T-cell (primary cell): Measurements from ENCODE around the gene HOXD4. TPM values are rescaled to one million over a fixed set of nuclear protein-coding genes. Genes with fewer than 3 reads are reported as not detected.

Source experiments
- ATAC-seq, 4 experiments: fragments of 200-7000 bp in 3 of 4; fragments of 150-1000 bp in 1 of 4; cut with Tn5 transposase; replicated peaks in 1 of 4; 1 replicate in 3 of 4; 2 replicates in 1 of 4; pipeline ENCODE4 v1.10.0; 2021; ENCODE audit warnings: moderate library complexity in 3 of 4, mild to moderate bottlenecking in 2 of 4, moderate number of reproducible peaks in 1 of 4
- CTCF ChIA-PET, 2 donors: fragments of 300-600 bp; sonication (Branson Sonifier 250); formaldehyde crosslinking; loops; one replicate each; lab custom pipeline; 2022; ENCODE audit warnings: antibody characterized with exemption in 2 of 2; lab: Charles Lee
- POLR2A ChIA-PET, 2 donors: fragments of 300-600 bp; sonication (Branson Sonifier 250); formaldehyde crosslinking; loops; one replicate each; lab custom pipeline; 2022; ENCODE audit warnings: antibody characterized with exemption in 2 of 2; lab: Charles Lee
- DNase-seq, 35 experiments: peaks; one replicate each; pipeline versions ENCODE4 v3.0.0 to v3.0.0-alpha.2; 2013 to 2023
- H3K27ac ChIP-seq: one replicate; pipeline ENCODE4 v1.5.1; 2013; ENCODE audit warnings: low read length
- H3K27me3 ChIP-seq, 2 experiments: replicated peaks in 1 of 2; 1 replicate in 1 of 2; 2 replicates in 1 of 2; pipeline versions ENCODE4 v1.6.1 to v1.7.0; 2013; ENCODE audit warnings: low read length in 1 of 2, mixed read lengths in 1 of 2; ENCODE audit not compliant: control insufficient read depth in 2 of 2, insufficient read depth in 2 of 2; ENCODE audit errors: extremely low read depth in 1 of 2
- H3K36me3 ChIP-seq, 2 donors: 1 replicate in 1 of 2; 2 replicates in 1 of 2; pipeline versions ENCODE4 v1.6.1 to v1.7.0; 2013; ENCODE audit warnings: low read length in 1 of 2; ENCODE audit not compliant: control insufficient read depth in 2 of 2, insufficient read depth in 1 of 2; ENCODE audit errors: extremely low read depth in 1 of 2
- H3K4me1 ChIP-seq, 2 experiments: 1 replicate in 1 of 2; 2 replicates in 1 of 2; pipeline versions ENCODE4 v1.6.1 to v1.7.0; 2013; ENCODE audit warnings: low read length in 2 of 2, mixed read lengths in 1 of 2; ENCODE audit not compliant: insufficient read depth in 2 of 2, control insufficient read depth in 1 of 2; ENCODE audit errors: extremely low read depth in 1 of 2
- H3K4me3 ChIP-seq, 2 donors: 1 replicate in 1 of 2; 2 replicates in 1 of 2; pipeline versions ENCODE4 v1.5.1 to v1.7.0; 2013; ENCODE audit warnings: mild to moderate bottlenecking in 2 of 2, low read length in 1 of 2, moderate library complexity in 1 of 2; ENCODE audit not compliant: control insufficient read depth in 1 of 2; ENCODE audit errors: extremely low read depth in 1 of 2
- H3K9me3 ChIP-seq: 2 replicates; pipeline ENCODE4 v1.7.0; 2013
- H3K27ac Mint-ChIP-seq, 2 donors: one replicate each; pipeline ENCODE4 v1.8.0; 2020 to 2021; ENCODE audit warnings: mild to moderate bottlenecking in 2 of 2, mixed read lengths in 2 of 2
- H3K27me3 Mint-ChIP-seq, 2 donors: one replicate each; pipeline ENCODE4 v1.8.0; 2021 to 2022; ENCODE audit warnings: mixed read lengths in 2 of 2
- H3K36me3 Mint-ChIP-seq: one replicate; pipeline ENCODE4 v1.8.0; 2021; ENCODE audit warnings: mixed read lengths
- H3K4me1 Mint-ChIP-seq, 3 donors: one replicate each; pipeline ENCODE4 v1.8.0; 2020 to 2022; ENCODE audit warnings: mixed read lengths in 3 of 3, mild to moderate bottlenecking in 1 of 3
- H3K4me3 Mint-ChIP-seq, 3 donors: one replicate each; pipeline ENCODE4 v1.8.0; 2020 to 2022; ENCODE audit warnings: mild to moderate bottlenecking in 3 of 3, mixed read lengths in 3 of 3, moderate library complexity in 3 of 3
- H3K9me3 Mint-ChIP-seq, 3 donors: one replicate each; pipeline ENCODE4 v1.8.0; 2020 to 2022; ENCODE audit warnings: mixed read lengths in 3 of 3
- WGBS: methylation state at CpG from one replicate; pipeline ENCODE4 v1.1.5; 2013; ENCODE audit warnings: missing lambda C conversion rate; ENCODE audit not compliant: insufficient coverage; 5-methylcytosine and 5-hydroxymethylcytosine counted together
- total RNA-seq, 35 experiments: library from RNA in 6 of 35; stranded (reverse) in 6 of 35; fragments of 120-200 nt in 1 of 35; gene quantifications; one replicate each; pipeline versions ENCODE4 v1.2.1 to v1.2.4 and lab custom pipeline; 2013 to 2026

Gene HOXD4
- total RNA-seq, 5 donors from 2014 or later (not counting 1 experiment from before 2014, with no cell fraction given), result not detected

- peaks cover 76 to 85% of the 10 kb centered on the region in 2 donors for H3K27me3 Mint-ChIP-seq
- Histone ChIP-seq H3K27ac (no peak overlapping the region), H3K27me3 (peaks cover 55 to 77% of the 10 kb centered on the region in 2 experiments), H3K4me3 (no peak overlapping the region), H3K4me1 (peaks cover 11 to 37% of the 10 kb centered on the region in 2 experiments), H3K36me3 (no peaks in the 10 kb centered on the region), H3K9me3 (peaks cover 6% of the 10 kb centered on the region)
- POLR2A ChIA-PET, result no interaction called here
- no peaks in the 10 kb centered on the region for H3K36me3 Mint-ChIP-seq
- H3K27ac Mint-ChIP-seq, result no peak overlapping the region
- no peak for DNase-seq
- ATAC-seq, result no peak
- no peak overlapping the region for H3K4me3 Mint-ChIP-seq
- peaks cover 30 to 47% (median 46%) of the 10 kb centered on the region in 3 donors for H3K4me1 Mint-ChIP-seq
- WGBS, result 48% methylated on average over 3 of the region's 4 CpGs
- CTCF ChIA-PET, result interaction anchor here (0.8 to 1.6 kb wide), 3 partner anchors 10 to 321 kb away, joined by 3 to 4 read pairs (median 4); no protein-coding TSS in a partner anchor
- peaks cover 0 to 5% (median 4%) of the 10 kb centered on the region in 3 donors for H3K9me3 Mint-ChIP-seq
Observed at GRCh38 chr2:176134035-176134434, 17.3 kb upstream of the HOXD4 start.

GRCh38 chr2:176135035-176135440 lies 16.3 kb upstream of the HOXD4 start:
- POLR2A ChIA-PET, result no interaction called here
- DNase-seq (no peak), ATAC-seq (no peak)
- no peak overlapping the region for H3K27ac Mint-ChIP-seq
- Histone ChIP-seq H3K9me3 (peaks cover 6% of the 10 kb centered on the region), H3K27me3 (peaks cover 58 to 78% of the 10 kb centered on the region in 2 experiments), H3K36me3 (no peaks in the 10 kb centered on the region), H3K4me3 (no peak overlapping the region), H3K4me1 (peaks cover 9 to 40% of the 10 kb centered on the region in 2 experiments), H3K27ac (no peak overlapping the region)
- peaks cover 0 to 9% (median 4%) of the 10 kb centered on the region in 3 donors for H3K9me3 Mint-ChIP-seq
- CTCF ChIA-PET, result no interaction called here
- H3K36me3 Mint-ChIP-seq, result no peaks in the 10 kb centered on the region
- peaks cover 31 to 51% (median 50%) of the 10 kb centered on the region in 3 donors for H3K4me1 Mint-ChIP-seq
- H3K4me3 Mint-ChIP-seq, result peak overlapping the region in 1 of 3 donors; percentile 69
- peaks cover 84 to 89% of the 10 kb centered on the region in 2 donors for H3K27me3 Mint-ChIP-seq

- ChIA-PET CTCF (interaction anchor here in 1 of 2 donors (0.6 kb wide), 2 partner anchors 57 to 1631 kb away, joined by 3 read pairs; no protein-coding TSS in a partner anchor), POLR2A (no interaction called here)
- H3K27me3 Mint-ChIP-seq, result peaks cover 80 to 91% of the 10 kb centered on the region in 2 donors
Observed at GRCh38 chr2:176136374-176137251, 14.7 kb upstream of the HOXD4 start.

GRCh38 chr2:176137252-176137580 lies 14.1 kb upstream of the HOXD4 start:
- Mint-ChIP-seq H3K4me3 (peak overlapping the region in 1 of 3 donors; percentile 69), H3K27me3 (peaks cover 84 to 92% of the 10 kb centered on the region in 2 donors), H3K9me3 (peaks cover 0 to 9% (median 4%) of the 10 kb centered on the region in 3 donors), H3K27ac (no peak overlapping the region), H3K4me1 (peaks cover 33 to 49% (median 46%) of the 10 kb centered on the region in 3 donors), H3K36me3 (no peaks in the 10 kb centered on the region)
- peaks cover 53 to 82% of the 10 kb centered on the region in 2 experiments for H3K27me3 ChIP-seq
- peaks cover 7 to 45% of the 10 kb centered on the region in 2 experiments for H3K4me1 ChIP-seq
- H3K4me3 ChIP-seq, result peak overlapping the region in 1 of 2 donors; percentile 74
- WGBS, result 0% methylated on average over 1 of the region's 2 CpGs
- ChIA-PET POLR2A (no interaction called here), CTCF (interaction anchor here in 1 of 2 donors (0.6 kb wide), 2 partner anchors 57 to 1630 kb away, joined by 3 read pairs; no protein-coding TSS in a partner anchor)
- H3K36me3 ChIP-seq, result no peaks in the 10 kb centered on the region
- peaks cover 6% of the 10 kb centered on the region for H3K9me3 ChIP-seq
- no peak for ATAC-seq
- DNase-seq, result no peak
- no peak overlapping the region for H3K27ac ChIP-seq

More at GRCh38 chr2:176136374-176137251, 14.7 kb upstream of the HOXD4 start:
- Mint-ChIP-seq H3K4me3 (peak overlapping the region in 1 of 3 donors; percentile 69), H3K27ac (no peak overlapping the region), H3K9me3 (peaks cover 0 to 9% (median 4%) of the 10 kb centered on the region in 3 donors), H3K4me1 (peaks cover 36 to 51% (median 50%) of the 10 kb centered on the region in 3 donors), H3K36me3 (no peaks in the 10 kb centered on the region)
- Histone ChIP-seq H3K27ac (no peak overlapping the region), H3K27me3 (peaks cover 57 to 80% of the 10 kb centered on the region in 2 experiments), H3K9me3 (peaks cover 6% of the 10 kb centered on the region), H3K4me3 (peak overlapping the region in 1 of 2 donors; percentile 74), H3K36me3 (no peaks in the 10 kb centered on the region), H3K4me1 (peaks cover 7 to 45% of the 10 kb centered on the region in 2 experiments)
- WGBS, result 6% methylated on average over 59 of the region's 71 CpGs
- ATAC-seq (no peak), DNase-seq (peak in 1 of 35 experiments; percentile 20)

GRCh38 chr2:176137906-176138305 lies 13.4 kb upstream of the HOXD4 start:
- no peak overlapping the region for H3K27ac Mint-ChIP-seq
- peaks cover 81 to 92% of the 10 kb centered on the region in 2 donors for H3K27me3 Mint-ChIP-seq
- DNase-seq (no peak), ATAC-seq (no peak)
- H3K9me3 Mint-ChIP-seq, result peaks cover 0 to 9% (median 4%) of the 10 kb centered on the region in 3 donors
- Histone ChIP-seq H3K36me3 (no peaks in the 10 kb centered on the region), H3K27ac (no peak overlapping the region), H3K4me3 (no peak overlapping the region), H3K4me1 (peaks cover 5 to 38% of the 10 kb centered on the region in 2 experiments), H3K9me3 (peaks cover 6% of the 10 kb centered on the region), H3K27me3 (peaks cover 53 to 82% of the 10 kb centered on the region in 2 experiments)
- CTCF ChIA-PET, result interaction anchor here (0.5 to 0.6 kb wide), 2 partner anchors 359 to 469 kb away, joined by 3 read pairs; no protein-coding TSS in a partner anchor
- peak overlapping the region in 1 of 3 donors; percentile 69 for H3K4me3 Mint-ChIP-seq
- POLR2A ChIA-PET, result no interaction called here
- H3K4me1 Mint-ChIP-seq, result peaks cover 29 to 42% (median 42%) of the 10 kb centered on the region in 3 donors
- no peaks in the 10 kb centered on the region for H3K36me3 Mint-ChIP-seq
- WGBS, result 56% methylated on average over 3 of the region's 8 CpGs

- Mint-ChIP-seq H3K27me3 (peaks cover 79 to 92% of the 10 kb centered on the region in 2 donors), H3K4me1 (peaks cover 29 to 42% (median 40%) of the 10 kb centered on the region in 3 donors), H3K4me3 (peak overlapping the region in 1 of 3 donors; percentile 55), H3K27ac (peak overlapping the region; percentile 26 to 52), H3K9me3 (peaks cover 0 to 9% (median 4%) of the 10 kb centered on the region in 3 donors), H3K36me3 (no peaks in the 10 kb centered on the region)
- no peak for DNase-seq
- H3K9me3 ChIP-seq, result peaks cover 6% of the 10 kb centered on the region
- H3K36me3 ChIP-seq, result no peaks in the 10 kb centered on the region
- 12% methylated on average over 10 of the region's 14 CpGs for WGBS
- ATAC-seq, result no peak
- POLR2A ChIA-PET, result no interaction called here
- no peak overlapping the region for H3K27ac ChIP-seq
- H3K27me3 ChIP-seq, result peaks cover 49 to 82% of the 10 kb centered on the region in 2 experiments
- H3K4me1 ChIP-seq, result peaks cover 5 to 38% of the 10 kb centered on the region in 2 experiments
- H3K4me3 ChIP-seq, result peak overlapping the region in 1 of 2 donors; percentile 30
- CTCF ChIA-PET, result interaction anchor here (0.5 to 3.7 kb wide), 3 partner anchors 183 to 359 kb away, joined by 3 to 31 read pairs (median 3); no protein-coding TSS in a partner anchor
Observed at GRCh38 chr2:176138526-176138922, 12.8 kb upstream of the HOXD4 start.
